GM20431 (cell line): ENCODE results near the gene DUXB.

Experiments used
- in situ Hi-C: fragments of 300-500 bp; cut with MseI, MboI; formaldehyde crosslinking; loops from one replicate; pipeline ENCODE4 v1.15.0; 2020; ENCODE audit warnings: low sequenced_read_pairs; ENCODE audit not compliant: unreplicated experiment

Gene DUXB, protein sequence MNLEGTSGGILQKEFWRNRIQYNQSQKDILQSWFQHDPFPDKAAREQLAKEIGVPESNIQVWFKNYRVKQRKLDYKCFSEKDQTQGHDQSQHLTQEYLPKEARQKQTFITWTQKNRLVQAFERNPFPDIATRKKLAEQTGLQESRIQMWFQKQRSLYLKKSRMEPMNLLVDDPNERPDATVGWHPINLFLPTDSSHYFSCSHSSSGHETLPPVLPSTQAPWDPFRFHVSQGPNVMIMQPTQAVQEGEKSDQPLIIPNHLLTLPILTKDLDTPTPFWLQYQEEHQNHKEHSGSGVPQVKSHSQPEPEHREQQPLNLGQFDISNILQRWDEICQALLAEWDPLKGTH

DNA sequence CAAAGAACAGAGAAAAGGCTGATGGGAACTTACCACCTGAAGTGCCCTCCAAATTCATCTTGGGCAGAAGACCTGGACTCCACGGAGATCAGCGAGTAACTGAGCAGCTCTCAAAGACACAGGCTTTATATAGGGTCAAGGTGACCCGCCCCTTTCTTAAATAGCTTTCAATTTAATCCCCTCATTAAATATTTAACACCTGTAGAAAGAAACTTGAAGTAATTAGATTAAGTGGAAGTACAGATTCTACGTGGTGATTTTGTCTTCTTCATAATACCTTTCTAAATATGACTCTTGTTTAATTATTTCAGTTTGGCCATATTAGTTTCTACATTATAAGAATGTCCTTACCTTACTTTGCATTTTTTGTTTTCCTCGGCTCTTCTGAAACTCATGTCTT lies at the start of gene DUXB:
Gene DUXB, minus strand, starts transcription at position 101 of the 400 bp plus-strand sequence. Its CDS starts 43 bp downstream, at position 58.
- in situ Hi-C loops, result no loop called here

DNA sequence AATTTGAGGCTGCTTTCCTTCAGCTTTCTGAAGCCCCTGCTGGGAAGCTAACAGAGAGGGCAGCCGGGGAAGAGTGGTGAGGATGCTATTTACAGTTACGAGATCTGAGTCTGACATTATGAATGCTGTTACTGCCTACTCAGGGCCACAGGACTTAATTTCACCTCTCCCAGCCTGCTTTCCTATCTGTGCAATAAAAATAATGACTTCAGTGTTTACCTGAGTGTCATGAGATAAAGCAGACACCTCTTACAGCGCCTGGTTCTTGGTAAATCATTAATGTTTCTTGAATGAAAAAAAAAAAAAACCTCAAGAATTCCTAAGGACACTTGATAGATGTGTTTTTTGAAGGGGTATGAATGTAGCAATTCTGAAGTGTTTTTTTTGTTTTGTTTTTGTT lies 49.3 kb upstream of the DUXB start:
- in situ Hi-C loops, result loop anchor here (25.0 kb wide), 1 partner anchor 538 kb away; the partner anchor contains the start of genes CTRB1 and CTRB2

DNA sequence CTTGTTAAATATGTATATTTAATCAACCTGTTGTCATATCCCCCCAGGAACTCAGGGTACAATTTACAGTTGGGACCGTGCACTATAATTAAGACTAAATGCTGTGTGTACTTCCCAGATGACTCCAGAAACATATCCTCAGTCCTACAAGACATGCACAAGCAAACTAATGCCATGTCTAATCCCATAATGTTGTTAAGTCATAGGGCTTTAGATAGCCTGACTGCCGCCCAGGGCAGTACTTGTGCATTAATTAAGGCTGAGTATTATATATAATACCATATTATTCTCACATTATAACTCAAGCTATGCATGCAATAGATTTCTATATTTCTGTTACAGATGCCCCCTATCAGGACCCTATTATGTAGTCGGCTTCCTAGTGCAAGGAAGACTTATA lies 45.1 kb upstream of the DUXB start:
- in situ Hi-C loops, result no loop called here

DNA sequence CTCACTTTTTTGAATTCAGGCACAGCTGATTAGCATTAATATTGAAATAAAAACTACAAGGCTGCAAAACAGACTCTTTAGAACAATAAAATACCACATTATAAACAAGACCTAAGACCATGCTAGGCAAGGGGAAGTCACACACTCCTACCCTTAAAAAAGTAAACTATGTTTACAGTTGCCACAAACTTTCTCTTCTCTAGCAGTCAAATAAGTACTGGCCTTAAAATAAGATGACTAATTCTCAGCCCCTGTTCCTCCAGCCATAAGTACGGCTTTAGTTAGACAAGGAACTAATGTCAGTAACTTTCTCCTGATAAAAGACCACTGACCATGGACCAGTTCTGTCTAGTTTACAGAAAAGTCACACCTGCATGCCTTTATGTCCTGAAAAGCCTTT lies 44.6 kb upstream of the DUXB start:
- in situ Hi-C loops, result no loop called here

DNA sequence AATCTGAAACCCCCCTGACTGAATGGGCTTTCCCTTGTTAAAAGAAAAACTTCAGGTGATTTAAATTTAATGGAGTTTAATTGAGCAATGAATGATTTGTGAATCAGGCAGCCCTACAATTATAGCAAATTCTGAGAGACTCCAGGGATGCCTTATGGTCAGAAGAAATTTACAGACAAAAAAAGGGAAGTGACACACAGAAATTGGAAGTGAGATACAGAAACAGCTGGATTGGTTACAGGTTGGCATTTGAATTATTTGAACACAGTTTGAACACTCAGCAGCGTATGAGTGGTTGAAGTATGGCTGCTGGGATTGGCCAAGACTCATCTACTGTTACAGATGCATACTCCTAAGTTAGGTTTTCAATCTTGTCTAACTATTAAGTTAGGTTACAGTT lies 44.0 kb upstream of the DUXB start:
- in situ Hi-C loops, result no loop called here

DNA sequence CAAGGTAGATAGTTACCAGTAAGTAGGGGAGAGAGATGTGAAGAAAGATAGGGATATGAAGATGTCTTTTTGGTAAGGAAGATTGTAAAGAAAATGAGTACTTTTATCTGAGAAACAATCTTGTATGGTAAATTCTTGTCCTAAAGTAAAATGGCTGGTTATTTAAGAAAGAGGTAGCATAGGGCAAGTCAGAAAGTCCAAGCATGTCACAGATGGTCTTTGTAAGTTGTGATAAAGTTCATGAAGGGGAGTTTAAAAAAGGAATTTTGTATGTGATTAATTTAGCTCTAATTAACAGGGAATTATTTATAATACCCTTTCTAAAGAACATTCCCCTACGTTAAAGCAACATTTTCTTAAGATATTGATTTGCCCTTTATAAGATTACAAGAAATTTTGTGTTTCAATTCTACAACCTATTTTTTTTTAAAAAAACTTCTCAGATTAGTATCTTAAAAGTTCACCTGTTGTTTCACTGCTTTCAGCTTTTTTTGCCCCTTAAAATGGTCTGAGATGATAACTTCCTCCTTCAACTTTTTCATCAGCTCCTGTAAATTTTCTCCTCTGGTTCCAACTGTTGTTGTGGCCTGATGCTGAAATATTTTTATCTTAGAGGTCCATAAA lies 41.3 kb upstream of the DUXB start:
- in situ Hi-C loops, result no loop called here

GRCh38 chr16:75733305-75734211 lies 32.3 kb upstream of the DUXB start:
- in situ Hi-C loops, result no loop called here

GRCh38 chr16:75732871-75733270 lies 31.6 kb upstream of the DUXB start:
- in situ Hi-C loops, result no loop called here

DNA sequence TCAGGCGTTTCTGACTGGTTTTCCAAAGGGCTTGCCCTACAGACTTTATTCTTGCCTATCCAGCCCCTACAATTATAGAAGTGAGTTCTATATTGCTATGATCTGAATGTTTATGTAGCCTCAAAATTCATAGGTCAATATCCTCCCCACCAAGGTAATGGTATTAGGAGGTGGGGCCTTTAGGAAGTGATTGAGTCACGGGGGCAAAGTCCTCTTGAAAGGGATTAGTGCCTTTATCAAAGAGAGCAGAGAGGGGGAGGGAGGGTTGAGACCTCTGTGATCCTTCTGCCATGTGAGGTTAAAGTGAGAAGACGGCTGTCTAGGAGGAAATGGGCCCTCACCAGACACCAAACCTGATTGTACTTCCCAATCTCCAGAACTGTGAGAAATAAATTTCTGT lies 26.0 kb upstream of the DUXB start:
- in situ Hi-C loops, result no loop called here

DNA sequence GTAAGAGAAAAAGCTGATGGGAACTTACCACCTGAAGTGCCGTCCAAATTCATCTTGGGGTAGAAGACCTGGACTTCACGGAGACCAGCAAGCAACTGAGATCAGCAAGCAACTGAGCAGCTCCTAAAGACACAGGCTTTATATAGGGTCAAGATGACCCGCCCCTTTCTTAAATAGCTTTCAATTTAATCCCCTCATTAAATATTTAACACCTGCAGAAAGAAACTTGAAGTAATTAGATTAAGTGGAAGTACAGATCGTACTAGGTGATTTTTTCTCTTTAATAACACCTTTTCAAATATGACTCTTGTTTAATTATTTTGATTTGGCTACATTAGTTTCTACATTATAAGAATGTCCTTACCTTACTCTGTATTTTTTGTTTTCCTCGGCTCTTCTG lies 25.1 kb upstream of the DUXB start, which contains the start of gene CPHXL:
Gene CPHXL, minus strand, starts transcription at position 101 of the 400 bp plus-strand sequence. Its CDS starts 48 bp downstream, at position 53.
- in situ Hi-C loops, result no loop called here

DNA sequence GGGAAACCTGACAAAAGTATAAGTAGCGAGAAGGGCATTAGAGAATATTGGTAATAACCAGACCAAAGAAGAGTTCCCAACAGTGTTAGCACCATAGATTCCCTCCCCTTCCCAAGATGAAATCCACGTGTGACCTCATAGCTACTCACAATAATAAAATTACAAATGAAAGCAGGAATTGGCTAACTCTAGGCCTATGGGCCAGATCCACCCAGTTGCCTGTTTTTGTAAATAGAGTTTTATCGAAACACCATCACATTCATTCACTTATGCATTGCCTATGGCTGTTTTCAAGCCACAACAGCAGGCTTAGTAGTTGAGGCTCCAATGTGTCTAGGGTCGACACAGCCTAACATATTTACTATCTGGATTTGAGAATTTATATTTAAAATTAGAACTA lies 17.2 kb upstream of the DUXB start:
- in situ Hi-C loops, result no loop called here

GRCh38 chr16:75714661-75715060 lies 13.4 kb upstream of the DUXB start:
- in situ Hi-C loops, result no loop called here

- in situ Hi-C loops, result no loop called here
Observed at GRCh38 chr16:75710344-75710743, 9.1 kb upstream of the DUXB start.

DNA sequence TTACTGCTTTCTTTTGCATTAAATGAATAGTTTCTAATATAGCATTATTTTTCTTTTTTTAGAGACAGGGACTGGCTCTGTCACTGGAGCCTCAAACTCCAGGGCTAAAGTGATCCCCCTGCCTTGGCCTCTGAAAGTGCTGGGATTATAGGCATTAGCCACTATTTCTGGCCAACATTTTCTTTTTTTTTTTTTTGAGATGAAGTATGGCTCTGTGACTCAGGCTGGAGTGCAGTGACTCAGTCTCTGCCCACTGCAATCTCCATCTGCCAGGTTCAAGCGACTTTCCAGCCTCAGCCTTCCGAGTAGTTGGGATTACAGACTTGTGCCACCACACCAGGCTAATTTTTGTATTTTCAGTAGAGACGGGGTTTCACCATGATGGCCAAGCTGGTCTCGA lies 2.0 kb upstream of the DUXB start:
- in situ Hi-C loops, result no loop called here

- in situ Hi-C loops, result no loop called here
Observed at GRCh38 chr16:75702242-75702641, 981 bp upstream of the DUXB start.

GRCh38 chr16:75697571-75697970 lies 3.7 kb downstream of the DUXB start:
- in situ Hi-C loops, result no loop called here

- in situ Hi-C loops, result no loop called here
Observed at GRCh38 chr16:75695708-75696107, 5.6 kb downstream of the DUXB start.

- in situ Hi-C loops, result no loop called here
Observed at GRCh38 chr16:75687361-75687760, 13.9 kb downstream of the DUXB start.

DNA sequence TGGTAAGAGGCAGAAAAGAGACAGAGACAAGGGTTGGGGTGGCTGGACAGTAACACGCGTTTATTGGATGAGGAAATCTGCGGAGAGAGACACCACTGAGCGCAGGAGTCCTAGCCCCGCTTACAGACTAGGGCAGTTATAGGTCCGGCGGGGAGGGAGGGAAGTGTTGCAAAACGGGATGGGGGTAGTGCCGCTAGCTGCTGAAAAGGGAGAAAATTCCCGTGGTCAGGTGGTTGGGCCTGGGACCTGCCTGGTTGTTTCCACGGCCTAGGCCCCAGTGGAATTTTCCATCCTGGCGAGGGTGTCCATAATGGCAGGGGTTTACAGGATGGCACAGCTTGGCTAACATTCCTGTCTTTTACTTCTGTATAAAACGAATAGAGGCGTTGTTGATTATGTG lies 19.0 kb downstream of the DUXB start:
- in situ Hi-C loops, result no loop called here

DNA sequence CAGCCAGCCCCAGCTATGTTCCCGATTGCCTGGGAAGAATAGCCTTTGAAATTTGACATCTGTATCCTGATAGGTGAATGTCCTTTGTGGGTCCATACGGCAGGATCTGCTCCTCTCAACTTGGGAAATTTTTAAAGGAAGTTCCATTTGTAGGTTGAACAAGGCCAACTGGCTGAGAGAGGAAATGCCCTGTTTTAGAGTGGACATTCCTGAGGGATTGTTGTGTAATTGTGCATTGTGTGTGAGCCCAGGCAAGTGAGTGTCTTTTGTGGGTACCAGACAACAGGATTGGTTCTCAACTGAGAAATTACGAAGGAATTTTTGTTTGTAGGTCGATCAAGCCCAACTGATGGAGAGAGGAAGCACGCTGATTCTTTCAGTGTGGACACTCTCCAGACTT lies 21.9 kb downstream of the DUXB start:
- in situ Hi-C loops, result no loop called here

DNA sequence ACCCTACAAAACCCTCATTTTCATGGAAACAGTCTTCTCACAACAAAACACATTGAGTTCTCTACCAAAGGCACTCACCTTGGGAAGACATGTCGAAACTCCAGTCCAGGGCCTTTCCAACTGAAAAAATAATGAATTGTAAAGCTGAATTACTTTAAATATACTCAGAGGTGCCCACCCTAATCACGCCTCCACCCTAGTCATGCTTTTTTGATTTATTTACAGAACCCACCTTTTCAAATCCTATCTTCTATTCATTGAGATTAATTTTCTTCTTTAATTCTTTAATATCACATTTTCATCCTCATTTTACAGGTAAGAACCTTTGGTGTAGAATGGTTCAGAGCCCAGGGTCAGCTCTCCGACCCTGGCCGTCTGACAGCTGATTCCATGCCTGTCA lies 24.4 kb downstream of the DUXB start, which contains the start of gene CPHXL2:
Gene CPHXL2, minus strand, starts transcription at position 101 of the 400 bp plus-strand sequence. Its CDS starts 10 bp downstream, at position 91.
- in situ Hi-C loops, result no loop called here
